GM12872 (cell line): ENCODE data around the gene SLC9B1.

Source experiments
- CTCF ChIP-seq: IDR thresholded peaks from 3 replicates; pipeline ENCODE4 v1.5.1; 2011; ENCODE audit warnings: low read depth, mild to moderate bottlenecking, low read length, moderate library complexity; ENCODE audit not compliant: insufficient read depth

The SLC9B1 gene

GRCh38 chr4:102945066-102945465, 74.4 kb downstream of the SLC9B1 start:
- no peak for TF ChIP-seq CTCF

GRCh38 chr4:102935716-102936115, 83.8 kb downstream of the SLC9B1 start:
- TF ChIP-seq CTCF: no peak

GRCh38 chr4:102918859-102919258, 100.6 kb downstream of the SLC9B1 start:
- no peak for TF ChIP-seq CTCF

- TF ChIP-seq CTCF: no peak
Observed at GRCh38 chr4:102901804-102902203, 117.7 kb downstream of the SLC9B1 start.

- no peak for TF ChIP-seq CTCF
Observed at GRCh38 chr4:102883278-102883677, 136.2 kb downstream of the SLC9B1 start.

GRCh38 chr4:102881343-102881742, 138.2 kb downstream of the SLC9B1 start:
- TF ChIP-seq CTCF: no peak

GRCh38 chr4:102878901-102879300, 140.6 kb downstream of the SLC9B1 start:
- no peak for TF ChIP-seq CTCF

- TF ChIP-seq CTCF: no peak
Observed at GRCh38 chr4:102871772-102872171, 147.7 kb downstream of the SLC9B1 start.
